DND-41 (cell line): ENCODE data around the gene UBE2H.

ENCODE experiments used
- ATAC-seq: fragments of 200-7000 bp; cut with Tn5 transposase; 3 replicates; pipeline ENCODE4 v1.9.1; 2021; ENCODE audit warnings: low read depth; ENCODE audit not compliant: insufficient read depth
- DNase-seq: peaks from one replicate; pipeline ENCODE4 v3.0.0-alpha.2; 2020
- H2AFZ ChIP-seq: 2 replicates; pipeline ENCODE4 v1.6.0; 2012; ENCODE audit warnings: low read depth, low read length
- H3K27ac ChIP-seq: 2 replicates; pipeline ENCODE4 v1.5.1; 2012; ENCODE audit warnings: low read length, inconsistent platforms
- H3K27me3 ChIP-seq: fragments of 200-600 bp; sonication (generic); 2 replicates; pipeline ENCODE4 v1.6.0; 2012; ENCODE audit warnings: low read length, mild to moderate bottlenecking, inconsistent platforms; ENCODE audit not compliant: insufficient read depth, poor library complexity
- H3K36me3 ChIP-seq: 2 replicates; pipeline ENCODE4 v1.5.1; 2012; ENCODE audit warnings: low read length, inconsistent platforms; ENCODE audit not compliant: insufficient read depth
- H3K4me1 ChIP-seq: 2 replicates; pipeline ENCODE4 v1.5.1; 2012; ENCODE audit warnings: mild to moderate bottlenecking, low read length; ENCODE audit not compliant: insufficient read depth
- H3K4me2 ChIP-seq: 2 replicates; pipeline ENCODE4 v1.6.0; 2012; ENCODE audit warnings: mild to moderate bottlenecking, moderate library complexity, low read length, inconsistent platforms; ENCODE audit not compliant: insufficient read depth
- H3K4me3 ChIP-seq, 2 experiments: fragments of 200-600 bp in 1 of 2; shearing (Covaris generic) in 1 of 2; 2 replicates each; pipeline ENCODE4 v1.5.1; 2012 to 2016; ENCODE audit warnings: inconsistent platforms in 2 of 2, low read length in 2 of 2, mild to moderate bottlenecking in 2 of 2, low read depth in 1 of 2, moderate library complexity in 1 of 2
- H3K79me2 ChIP-seq: 2 replicates; pipeline ENCODE4 v1.6.0; 2012; ENCODE audit warnings: low read length, inconsistent platforms; ENCODE audit not compliant: insufficient read depth
- H3K9ac ChIP-seq: 2 replicates; pipeline ENCODE4 v1.6.0; 2012; ENCODE audit warnings: low read depth, mild to moderate bottlenecking, inconsistent platforms, low read length, moderate library complexity
- H3K9me3 ChIP-seq: 2 replicates; pipeline ENCODE4 v1.5.1; 2012; ENCODE audit warnings: low read length, moderate library complexity, mild to moderate bottlenecking, inconsistent platforms; ENCODE audit not compliant: insufficient read depth, severe bottlenecking
- H4K20me1 ChIP-seq: 2 replicates; pipeline ENCODE4 v1.6.0; 2012; ENCODE audit warnings: low read length; ENCODE audit not compliant: insufficient read depth
- CTCF ChIP-seq: IDR thresholded peaks from 2 replicates; pipeline ENCODE4 v1.5.1; 2012; ENCODE audit warnings: borderline replicate concordance, low read length, moderate library complexity, mild to moderate bottlenecking; ENCODE audit not compliant: poor library complexity, severe bottlenecking; ENCODE audit errors: extremely low read depth
- EZH2 ChIP-seq: IDR thresholded peaks from 3 replicates; pipeline ENCODE4 v1.6.1; 2012; ENCODE audit warnings: borderline replicate concordance, low read depth, mild to moderate bottlenecking, moderate library complexity, low read length, inconsistent platforms; ENCODE audit not compliant: severe bottlenecking

UBE2H gene

GRCh38 chr7:129952086-129952652 is 591 bp downstream of the UBE2H start:
- Histone ChIP-seq H3K36me3 (no peaks in the 10 kb centered on the region; the same call in 1 of the 2 replicates), H3K27me3 (no peaks in the 10 kb centered on the region), H4K20me1 (peaks cover 11% of the 10 kb centered on the region), H3K4me1 (peaks cover 32% of the 10 kb centered on the region), H2AFZ (peak overlapping the region; percentile 83), H3K4me3 (peak overlapping the region; percentile 54 to 96), H3K27ac (peak overlapping the region; percentile 60), H3K4me2 (peak overlapping the region; percentile 99), H3K9me3 (no peaks in the 10 kb centered on the region), H3K79me2 (peaks cover 30% of the 10 kb centered on the region), H3K9ac (peak overlapping the region; percentile 77)
- DNase-seq = peak; percentile 12
- TF ChIP-seq CTCF = no peak
- no peak for TF ChIP-seq EZH2
- ATAC-seq = peak; percentile 9

GRCh38 chr7:129951226-129952085 is 1.3 kb downstream of the UBE2H start:
- no peaks in the 10 kb centered on the region for H3K9me3 ChIP-seq
- peak overlapping the region; percentile 83 for H2AFZ ChIP-seq
- no peaks in the 10 kb centered on the region for H3K27me3 ChIP-seq
- peaks cover 11% of the 10 kb centered on the region for H4K20me1 ChIP-seq
- H3K79me2 ChIP-seq = peaks cover 30% of the 10 kb centered on the region
- H3K36me3 ChIP-seq = no peaks in the 10 kb centered on the region; the same call in 1 of the 2 replicates
- H3K4me2 ChIP-seq = peak overlapping the region; percentile 99
- DNase-seq = no peak
- no peak for ATAC-seq
- no peak for TF ChIP-seq EZH2
- peaks cover 32% of the 10 kb centered on the region for H3K4me1 ChIP-seq
- H3K4me3 ChIP-seq = peak overlapping the region; percentile 54 to 96
- H3K9ac ChIP-seq = peak overlapping the region; percentile 77
- H3K27ac ChIP-seq = peak overlapping the region; percentile 60; the same call in 1 of the 2 replicates

- Histone ChIP-seq H3K27me3 (no peaks in the 10 kb centered on the region), H3K4me2 (peak overlapping the region; percentile 99), H3K27ac (no peak overlapping the region; the same call in 1 of the 2 replicates), H3K36me3 (no peaks in the 10 kb centered on the region; the same call in 1 of the 2 replicates), H3K79me2 (peaks cover 30% of the 10 kb centered on the region), H3K4me3 (peak overlapping the region in 1 of 2 experiments; percentile 96; a peak in 2 of 4 replicates), H3K9ac (peak overlapping the region; percentile 77), H4K20me1 (peaks cover 11% of the 10 kb centered on the region), H3K4me1 (peaks cover 32% of the 10 kb centered on the region), H3K9me3 (no peaks in the 10 kb centered on the region), H2AFZ (no peak overlapping the region)
- TF ChIP-seq CTCF (no peak), EZH2 (no peak)
- ATAC-seq = no peak
- DNase-seq = no peak
These were observed 1.9 kb downstream of the UBE2H start for GRCh38 chr7:129950933-129951225.
